Measurements from ENCODE around the gene ZNF423.

The ZNF423 gene

DNA sequence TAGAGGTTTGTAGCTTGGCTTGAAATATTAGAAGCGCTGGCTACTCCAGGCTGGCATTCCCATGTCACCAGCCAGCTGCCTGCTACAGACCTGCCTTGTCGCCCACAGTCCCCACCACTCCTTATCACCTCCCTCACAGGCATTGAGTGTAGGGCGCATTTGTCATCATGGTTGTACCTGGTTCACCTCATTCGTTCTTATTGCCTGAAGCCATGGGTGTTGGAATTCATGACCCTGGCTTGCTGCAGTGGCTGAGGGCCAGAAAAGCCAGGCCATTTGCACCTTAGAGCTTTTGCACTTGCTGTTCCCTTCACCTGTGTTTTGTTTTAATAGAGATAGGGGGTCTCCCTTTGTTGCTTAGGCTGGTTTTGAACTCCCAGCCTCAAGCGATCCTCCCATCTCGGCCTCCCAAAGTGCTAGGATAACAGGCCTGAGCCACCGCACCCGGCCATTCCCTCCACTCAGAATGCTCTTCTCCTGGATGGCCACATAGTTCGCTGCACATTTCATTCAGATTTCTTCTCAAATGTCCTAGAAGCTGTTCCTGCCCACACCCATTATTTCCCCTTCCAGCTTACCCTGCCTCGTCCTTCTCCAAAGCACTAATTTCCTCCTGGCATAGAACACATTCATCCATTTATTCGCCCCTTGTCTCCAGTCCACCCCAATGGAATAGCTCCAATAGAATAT is 384.7 kb downstream of the ZNF423 start:
- no peak for DNase-seq (ENCODE audit: low read depth)

- DNase-seq (ENCODE audit: low read depth), result no peak
Measured at GRCh38 chr16:49470513-49470991, 385.4 kb downstream of the ZNF423 start.

DNA sequence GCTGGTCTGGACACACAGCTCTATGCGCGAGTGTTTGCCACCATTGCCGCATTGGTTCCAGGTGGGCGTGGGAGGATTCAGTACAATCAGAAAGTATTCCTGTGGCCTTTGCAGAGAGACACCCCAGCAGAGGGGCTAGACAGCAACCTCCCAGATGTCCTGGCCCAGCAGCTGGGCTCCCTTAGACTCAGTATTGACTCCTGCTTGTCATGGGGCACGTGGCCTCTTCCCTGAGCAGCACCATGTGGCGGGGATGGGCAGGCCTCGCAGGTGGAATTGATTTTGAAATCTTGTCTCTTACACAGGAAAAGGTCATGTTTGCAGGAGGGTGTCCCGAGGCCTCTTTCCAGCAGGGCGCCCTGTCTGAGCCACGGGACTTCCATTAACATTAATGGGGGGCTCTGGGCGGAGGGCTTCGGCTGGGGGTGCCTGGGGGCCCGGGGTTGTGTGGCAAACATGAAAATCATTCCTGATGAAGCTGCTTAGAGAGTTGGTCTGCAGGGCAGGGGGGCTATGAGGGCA is 385.9 kb downstream of the ZNF423 start:
- DNase-seq (ENCODE audit: low read depth), result no peak

DNA sequence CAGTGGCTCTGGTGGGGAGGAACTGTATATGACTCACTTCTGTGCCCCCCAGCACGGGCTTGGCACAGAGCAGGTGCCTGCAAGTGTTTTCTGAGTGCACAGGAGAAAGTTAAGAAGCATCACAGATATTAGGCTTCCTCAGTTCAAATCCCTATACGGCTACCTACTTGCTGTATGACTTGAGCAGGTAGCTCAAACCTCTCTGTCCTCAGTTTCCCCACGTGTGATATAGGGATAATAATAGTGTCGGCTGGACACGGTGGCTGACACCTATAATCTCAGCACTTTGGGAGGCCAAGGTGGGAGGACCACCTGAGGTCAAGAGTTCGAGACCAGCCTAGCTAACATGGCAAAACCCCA is 386.6 kb downstream of the ZNF423 start:
- no peak for DNase-seq (ENCODE audit: low read depth)

GRCh38 chr16:49468611-49469310 is 387.2 kb downstream of the ZNF423 start:
- no peak for DNase-seq (ENCODE audit: low read depth)

DNA sequence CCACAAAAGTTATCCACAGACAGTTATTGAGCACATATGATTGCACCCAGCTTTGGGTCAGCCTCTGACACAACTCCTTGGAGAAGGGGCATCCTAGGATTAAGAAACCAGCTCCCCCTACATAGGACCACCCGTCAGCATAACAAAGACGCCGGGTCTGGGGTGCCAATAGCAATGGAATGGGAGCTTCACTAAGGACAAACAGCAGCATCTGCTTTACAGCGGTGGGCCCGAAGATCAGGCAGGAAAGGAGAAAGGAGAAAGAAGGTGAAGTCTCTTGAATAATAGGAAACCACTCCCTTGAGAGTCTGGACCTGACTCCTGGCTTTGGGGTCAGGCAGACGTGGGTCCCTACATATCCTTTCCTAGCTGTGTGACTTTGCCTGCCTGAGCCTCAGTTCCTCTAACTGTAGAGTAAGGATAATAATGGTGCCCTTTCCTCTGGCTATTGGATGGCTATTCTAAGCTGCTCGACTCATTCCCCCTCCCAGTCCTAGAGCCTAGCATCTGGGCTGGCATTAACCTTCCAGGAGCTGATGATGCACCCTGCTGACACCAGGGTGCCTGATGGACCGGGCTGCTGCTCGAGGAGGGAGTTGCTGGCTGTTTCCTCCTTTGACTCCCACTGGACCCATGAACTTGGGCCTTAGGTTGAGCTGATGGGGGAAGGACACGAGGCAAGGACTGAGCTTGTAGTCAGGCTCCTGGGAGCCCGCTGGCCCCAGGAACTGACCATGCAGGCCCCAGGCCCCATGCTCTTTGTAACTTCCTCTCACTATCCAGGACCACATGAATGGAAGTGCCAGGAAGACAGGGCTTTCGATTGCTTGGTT is 388.2 kb downstream of the ZNF423 start:
- no peak for DNase-seq (ENCODE audit: low read depth)

GRCh38 chr16:49466881-49467280 is 389.0 kb downstream of the ZNF423 start:
- DNase-seq (ENCODE audit: low read depth), result no peak

GRCh38 chr16:49466529-49466831 is 389.4 kb downstream of the ZNF423 start:
- DNase-seq (ENCODE audit: low read depth), result no peak

DNA sequence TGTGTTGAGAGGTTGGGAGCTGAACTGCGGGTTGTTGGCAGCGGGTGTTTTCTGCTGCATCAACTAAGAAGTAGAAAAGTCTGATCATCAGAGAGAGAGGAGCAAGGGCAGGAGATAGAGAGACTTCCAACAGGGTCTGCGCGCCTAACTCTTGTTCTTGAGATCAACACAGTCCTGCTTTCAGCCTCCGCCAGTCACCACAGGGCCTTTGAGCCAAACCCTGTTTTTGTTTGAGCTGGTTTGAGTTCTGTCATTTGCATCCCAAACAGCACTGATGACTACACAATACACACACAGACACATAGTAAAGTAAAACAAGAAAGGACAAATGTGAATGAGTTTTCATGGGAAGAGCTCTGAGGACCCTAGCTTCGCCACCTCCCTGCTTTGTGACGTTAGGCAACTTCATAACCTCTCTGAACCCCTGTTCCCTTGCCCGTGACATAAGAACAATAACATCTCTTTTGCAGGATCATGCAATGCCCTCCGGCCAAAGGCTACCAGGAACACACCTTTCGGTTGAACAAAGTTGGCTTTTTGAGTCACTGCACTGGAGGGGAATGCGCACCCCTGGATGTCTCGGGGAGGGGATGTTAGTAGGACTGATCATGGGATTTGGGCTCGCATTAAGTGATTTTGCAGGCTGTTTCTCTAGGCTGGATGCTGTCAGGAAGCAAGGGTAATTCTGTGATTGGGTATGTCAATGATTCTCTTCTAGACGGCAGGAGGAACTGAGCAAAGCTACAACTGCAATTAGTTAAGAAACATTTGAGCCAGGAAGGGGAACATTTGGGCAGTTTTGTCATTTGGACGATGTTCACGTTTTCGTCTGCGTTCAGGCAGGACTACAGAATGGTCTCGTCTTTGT is 390.0 kb downstream of the ZNF423 start:
- no peak for DNase-seq (ENCODE audit: low read depth)

DNA sequence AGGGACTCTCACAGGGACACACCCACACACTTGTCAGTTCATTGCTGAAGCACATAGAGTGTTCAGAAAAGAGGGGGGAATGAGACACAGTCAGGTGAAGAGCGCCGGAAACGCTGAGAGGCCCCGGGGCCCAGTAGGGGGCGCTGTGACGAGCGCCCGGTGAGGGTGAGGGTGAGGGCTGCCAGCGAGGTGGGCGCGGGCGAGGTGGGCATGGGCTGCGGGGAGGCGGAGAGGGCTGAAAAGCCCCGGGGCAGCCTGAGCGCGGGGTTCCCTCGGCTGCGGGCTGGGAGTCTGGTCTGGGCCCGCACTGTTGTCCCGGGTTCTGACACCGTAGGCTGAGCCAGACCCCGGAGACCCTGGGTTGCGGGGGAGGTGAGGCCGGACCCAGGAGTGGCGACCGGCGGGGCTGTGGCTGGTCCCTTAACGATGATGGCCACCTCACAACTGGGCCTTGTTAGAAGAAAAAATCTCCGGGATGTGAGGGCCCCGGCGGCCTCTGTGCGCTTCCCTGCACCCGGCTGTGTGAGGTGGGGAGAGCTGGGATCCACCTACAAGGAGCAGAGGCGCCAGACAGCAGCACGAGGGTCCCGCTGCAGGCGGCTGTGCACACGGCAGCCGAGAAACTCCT is 390.9 kb downstream of the ZNF423 start:
- DNase-seq (ENCODE audit: low read depth), result no peak

DNA sequence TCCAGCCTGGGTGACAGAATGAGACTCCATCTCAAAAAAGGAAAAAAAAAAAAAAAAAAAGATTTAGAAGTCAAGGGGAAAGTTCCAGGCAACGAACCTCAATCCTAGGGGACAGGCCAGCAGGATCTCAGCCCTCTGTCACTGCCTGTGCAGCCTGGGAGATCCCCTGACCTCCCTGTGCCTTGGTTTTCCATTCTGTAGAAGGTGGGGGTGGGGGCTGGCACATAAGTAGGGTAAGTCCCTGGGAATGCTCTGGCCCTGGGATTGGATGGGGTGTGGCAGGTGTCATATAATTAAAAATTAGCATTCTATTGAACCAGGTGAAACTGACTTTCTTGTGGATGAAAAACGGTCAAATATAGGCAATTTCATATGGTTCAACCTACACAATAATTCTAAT is 391.8 kb downstream of the ZNF423 start:
- no peak for DNase-seq (ENCODE audit: low read depth)

DNA sequence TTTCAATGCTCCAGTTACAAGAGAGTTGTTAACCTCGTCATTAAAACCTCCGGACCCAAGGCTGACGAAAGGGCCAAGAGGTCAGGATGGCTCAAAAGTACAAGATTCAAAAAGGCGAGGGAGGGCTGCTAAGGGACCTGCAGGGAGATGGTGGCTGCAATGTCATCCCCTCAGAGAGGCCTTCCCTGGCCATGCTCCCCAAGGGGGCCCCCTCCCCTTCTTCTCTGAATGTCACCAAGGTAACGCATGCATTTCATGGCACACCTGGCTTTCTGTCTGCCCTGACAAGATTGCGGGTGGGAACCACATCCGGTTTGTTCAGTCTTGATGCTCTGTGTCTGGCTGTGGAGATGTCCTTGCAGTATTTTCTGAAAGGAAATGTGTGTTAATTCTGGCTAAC is 392.4 kb downstream of the ZNF423 start:
- DNase-seq (ENCODE audit: low read depth), result no peak

DNA sequence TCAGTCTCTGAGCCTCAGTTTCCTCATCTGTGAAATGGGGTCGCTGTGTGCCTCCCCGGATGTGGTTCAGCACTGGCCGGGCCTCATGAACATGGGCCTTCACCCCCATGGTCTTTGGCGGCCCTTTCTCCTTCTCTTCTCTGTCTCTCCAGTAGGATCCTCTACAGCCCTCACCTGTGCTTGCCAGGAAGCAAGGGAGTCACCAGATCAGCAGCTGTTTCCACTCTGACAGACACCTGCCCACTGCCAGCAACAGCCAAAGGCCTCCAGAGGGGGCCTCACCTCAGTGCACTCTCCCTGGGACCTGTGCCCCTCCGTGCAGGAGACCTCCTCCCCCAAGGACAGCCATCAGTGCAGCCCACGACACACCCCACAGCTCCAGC is 392.9 kb downstream of the ZNF423 start:
- DNase-seq (ENCODE audit: low read depth), result no peak

GRCh38 chr16:49462362-49462988 is 393.4 kb downstream of the ZNF423 start:
- DNase-seq (ENCODE audit: low read depth), result no peak

- no peak for DNase-seq (ENCODE audit: low read depth)
Measured at GRCh38 chr16:49461517-49461951, 394.4 kb downstream of the ZNF423 start.

DNA sequence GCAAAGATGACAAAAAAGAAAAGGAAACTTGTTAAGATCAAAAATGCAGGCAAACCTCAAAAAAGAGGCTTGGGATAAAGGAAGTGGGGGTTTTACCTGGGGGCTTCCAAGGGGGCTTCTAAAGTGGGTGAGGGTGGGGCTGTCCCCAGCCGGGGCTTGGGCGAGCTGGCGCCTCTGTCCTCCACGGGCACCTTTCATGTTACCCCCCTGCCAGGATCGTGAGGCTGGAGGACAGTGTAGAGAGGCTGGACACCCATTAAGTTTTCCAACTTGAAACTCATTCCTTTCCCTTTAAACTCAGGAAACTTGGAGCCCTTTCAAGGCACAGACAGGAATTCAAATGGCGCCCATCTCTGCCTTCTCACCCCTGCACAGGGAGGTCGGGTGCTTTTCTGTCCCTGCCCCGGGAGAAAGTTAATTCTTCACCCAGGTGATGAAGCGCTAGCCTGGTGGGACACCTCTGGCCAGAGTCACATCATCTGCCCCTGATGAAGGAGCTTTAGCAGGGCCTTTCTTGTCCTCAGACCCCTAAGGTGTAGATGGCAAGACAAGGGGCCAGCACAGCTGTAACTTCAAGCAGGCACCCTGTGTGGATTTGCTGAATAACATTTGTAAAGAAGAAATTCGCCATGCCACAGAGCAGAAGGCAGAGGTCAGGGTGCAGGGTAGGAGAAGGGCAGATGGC is 395.0 kb downstream of the ZNF423 start:
- DNase-seq (ENCODE audit: low read depth), result no peak

GRCh38 chr16:49459953-49460735 is 395.8 kb downstream of the ZNF423 start:
- no peak for DNase-seq (ENCODE audit: low read depth)

- no peak for DNase-seq (ENCODE audit: low read depth)
Measured at GRCh38 chr16:49458656-49459445, 397.1 kb downstream of the ZNF423 start.

GRCh38 chr16:49458243-49458642 is 397.7 kb downstream of the ZNF423 start:
- DNase-seq (ENCODE audit: low read depth), result no peak
